Activated T-helper 2 cell treated with anti-CD3 and anti-CD28 coated beads, Interferon-gamma antibody, Interleukin-2, Interleukin-4, amounts not matched to agents 10 μg/mL and 5 μg/mL and 100 μg/mL, durations not matched to agents 14 hours and 24 hours and 36 hours (primary cell): ENCODE data around the gene ZFAND2A. TPM values are rescaled to one million over a fixed set of nuclear protein-coding genes. Genes with fewer than 3 reads are reported as not detected.

Experiments
- DNase-seq: peaks from one replicate; pipeline ENCODE4 v3.0.0; 2021; ENCODE audit warnings: low spot score
- H3K27ac Mint-ChIP-seq: one replicate; pipeline ENCODE4 v1.8.0; 2021; ENCODE audit warnings: mixed read lengths
- H3K27me3 Mint-ChIP-seq: one replicate; pipeline ENCODE4 v1.8.0; 2021; ENCODE audit warnings: low read depth, mixed read lengths
- H3K36me3 Mint-ChIP-seq: one replicate; pipeline ENCODE4 v1.8.0; 2021; ENCODE audit warnings: low read depth, mixed read lengths
- H3K4me1 Mint-ChIP-seq: one replicate; pipeline ENCODE4 v1.8.0; 2021; ENCODE audit warnings: low read depth, mixed read lengths
- H3K4me3 Mint-ChIP-seq: one replicate; pipeline ENCODE4 v1.8.0; 2021; ENCODE audit warnings: low read depth, mild to moderate bottlenecking, moderate library complexity, mixed read lengths
- H3K9me3 Mint-ChIP-seq: one replicate; pipeline ENCODE4 v1.8.0; 2021; ENCODE audit warnings: mixed read lengths
- intact Hi-C: fragments of 100-400 bp; cut with micrococcal nuclease; formaldehyde crosslinking; loops from one replicate; pipeline ENCODE4 v1.15.1; 2023
- total RNA-seq: library from RNA; stranded (reverse); gene quantifications from 2 replicates; pipeline ENCODE4 v1.2.3, GENCODE V29; 2022

Gene ZFAND2A
- total RNA-seq, 1 donor from 2014 or later: 20.5 TPM

GRCh38 chr7:1189986-1190772, 30.2 kb upstream of the ZFAND2A start:
- H3K4me1 Mint-ChIP-seq: peaks cover 18% of the 10 kb centered on the region
- no peak for DNase-seq
- peaks cover 2% of the 10 kb centered on the region for H3K27me3 Mint-ChIP-seq
- H3K36me3 Mint-ChIP-seq: peaks cover 24% of the 10 kb centered on the region
- peak overlapping the region; percentile 46 for H3K27ac Mint-ChIP-seq
- H3K9me3 Mint-ChIP-seq: peaks cover 19% of the 10 kb centered on the region
- H3K4me3 Mint-ChIP-seq: no peak overlapping the region
- intact Hi-C loops: no loop called here

GRCh38 chr7:1188720-1189294, 28.8 kb upstream of the ZFAND2A start:
- Mint-ChIP-seq H3K27ac (no peak overlapping the region), H3K27me3 (peaks cover 2% of the 10 kb centered on the region), H3K9me3 (peaks cover 19% of the 10 kb centered on the region), H3K36me3 (peaks cover 24% of the 10 kb centered on the region), H3K4me1 (peaks cover 18% of the 10 kb centered on the region), H3K4me3 (no peak overlapping the region)
- DNase-seq: no peak
- intact Hi-C loops: no loop called here

- no peak for DNase-seq
- Mint-ChIP-seq H3K9me3 (peaks cover 16% of the 10 kb centered on the region), H3K4me1 (peaks cover 19% of the 10 kb centered on the region), H3K4me3 (no peak overlapping the region), H3K27me3 (peaks cover 2% of the 10 kb centered on the region), H3K27ac (no peak overlapping the region), H3K36me3 (peaks cover 21% of the 10 kb centered on the region)
- intact Hi-C loops: no loop called here
Observed at GRCh38 chr7:1187127-1187526, 27.1 kb upstream of the ZFAND2A start.

- Mint-ChIP-seq H3K36me3 (no peaks in the 10 kb centered on the region), H3K4me1 (peaks cover 9% of the 10 kb centered on the region), H3K27me3 (no peaks in the 10 kb centered on the region), H3K27ac (no peak overlapping the region), H3K4me3 (no peak overlapping the region), H3K9me3 (no peaks in the 10 kb centered on the region)
- DNase-seq: no peak
- intact Hi-C loops: no loop called here
Observed at GRCh38 chr7:1181640-1182039, 21.6 kb upstream of the ZFAND2A start.

- intact Hi-C loops: no loop called here
- no peak for DNase-seq
- Mint-ChIP-seq H3K36me3 (no peaks in the 10 kb centered on the region), H3K4me3 (no peak overlapping the region), H3K4me1 (peaks cover 15% of the 10 kb centered on the region), H3K27me3 (no peaks in the 10 kb centered on the region), H3K27ac (no peak overlapping the region), H3K9me3 (no peaks in the 10 kb centered on the region)
Observed at GRCh38 chr7:1181031-1181430, 21.0 kb upstream of the ZFAND2A start.

GRCh38 chr7:1176891-1177373, 16.9 kb upstream of the ZFAND2A start:
- H3K27ac Mint-ChIP-seq: peak overlapping the region; percentile 76
- no peak overlapping the region for H3K4me3 Mint-ChIP-seq
- no peaks in the 10 kb centered on the region for H3K27me3 Mint-ChIP-seq
- DNase-seq: peak; percentile 71
- intact Hi-C loops: loop anchor here (1.0 to 2.0 kb wide), 2 partner anchors 16 to 90 kb away; partner anchors contain the start of gene ZFAND2A
- H3K4me1 Mint-ChIP-seq: peaks cover 14% of the 10 kb centered on the region
- H3K9me3 Mint-ChIP-seq: no peaks in the 10 kb centered on the region
- no peaks in the 10 kb centered on the region for H3K36me3 Mint-ChIP-seq

- DNase-seq: peak; percentile 74
- H3K27me3 Mint-ChIP-seq: no peaks in the 10 kb centered on the region
- no peaks in the 10 kb centered on the region for H3K9me3 Mint-ChIP-seq
- no peaks in the 10 kb centered on the region for H3K36me3 Mint-ChIP-seq
- intact Hi-C loops: loop anchor here (1.0 to 2.0 kb wide), 2 partner anchors 15 to 89 kb away; partner anchors contain the start of gene ZFAND2A
- H3K4me3 Mint-ChIP-seq: peak overlapping the region; percentile 17
- peak overlapping the region; percentile 49 for H3K27ac Mint-ChIP-seq
- peaks cover 14% of the 10 kb centered on the region for H3K4me1 Mint-ChIP-seq
Observed at GRCh38 chr7:1175967-1176851, 16.2 kb upstream of the ZFAND2A start.

GRCh38 chr7:1175597-1175966, 15.6 kb upstream of the ZFAND2A start:
- Mint-ChIP-seq H3K4me1 (peaks cover 14% of the 10 kb centered on the region), H3K27ac (no peak overlapping the region), H3K4me3 (no peak overlapping the region), H3K27me3 (no peaks in the 10 kb centered on the region), H3K9me3 (no peaks in the 10 kb centered on the region), H3K36me3 (no peaks in the 10 kb centered on the region)
- DNase-seq: no peak
- intact Hi-C loops: no loop called here

GRCh38 chr7:1174881-1175596, 15.0 kb upstream of the ZFAND2A start:
- Mint-ChIP-seq H3K27ac (no peak overlapping the region), H3K4me1 (peaks cover 15% of the 10 kb centered on the region), H3K4me3 (no peak overlapping the region), H3K36me3 (no peaks in the 10 kb centered on the region), H3K9me3 (no peaks in the 10 kb centered on the region), H3K27me3 (no peaks in the 10 kb centered on the region)
- DNase-seq: no peak
- intact Hi-C loops: loop anchor here (5.0 kb wide), 1 partner anchor 183 kb away; no protein-coding TSS in a partner anchor

GRCh38 chr7:1174002-1174401, 14.0 kb upstream of the ZFAND2A start:
- no peaks in the 10 kb centered on the region for H3K9me3 Mint-ChIP-seq
- peaks cover 22% of the 10 kb centered on the region for H3K4me1 Mint-ChIP-seq
- intact Hi-C loops: loop anchor here (5.0 kb wide), 1 partner anchor 182 kb away; no protein-coding TSS in a partner anchor
- no peaks in the 10 kb centered on the region for H3K36me3 Mint-ChIP-seq
- no peak overlapping the region for H3K27ac Mint-ChIP-seq
- H3K4me3 Mint-ChIP-seq: no peak overlapping the region
- no peaks in the 10 kb centered on the region for H3K27me3 Mint-ChIP-seq
- DNase-seq: no peak

GRCh38 chr7:1172666-1173523, 12.9 kb upstream of the ZFAND2A start:
- DNase-seq: no peak
- Mint-ChIP-seq H3K27ac (no peak overlapping the region), H3K4me1 (peaks cover 22% of the 10 kb centered on the region), H3K9me3 (no peaks in the 10 kb centered on the region), H3K36me3 (no peaks in the 10 kb centered on the region), H3K27me3 (no peaks in the 10 kb centered on the region), H3K4me3 (no peak overlapping the region)
- intact Hi-C loops: loop anchor here (5.0 kb wide), 1 partner anchor 181 kb away; no protein-coding TSS in a partner anchor
